CD8-positive, alpha-beta memory T cell (primary cell): Measurements from ENCODE around the gene NPY4R2. TPM values are rescaled to one million over a fixed set of nuclear protein-coding genes. Genes with fewer than 3 reads are reported as not detected.
"Not testable (repeated sequence)": the region's sequence is repeated elsewhere in the genome, so short reads cannot be mapped to it uniquely, and the experiment has no call there.

Experiments
- CTCF ChIA-PET: fragments of 350-600 bp; sonication (Branson Sonifier 250); formaldehyde crosslinking; loops from one replicate; lab custom pipeline; 2021; ENCODE audit warnings: antibody characterized with exemption; lab: Charles Lee
- POLR2A ChIA-PET: fragments of 350-600 bp; sonication (Branson Sonifier 250); formaldehyde crosslinking; loops from one replicate; lab custom pipeline; 2021; ENCODE audit warnings: antibody characterized with exemption; lab: Charles Lee
- DNase-seq, 5 donors: peaks; one replicate each; pipeline versions ENCODE4 v3.0.0 to v3.0.0-alpha.2; 2020 to 2022; ENCODE audit warnings: mixed read lengths in 1 of 5
- H3K27ac ChIP-seq: one replicate; pipeline ENCODE4 v1.7.0; 2013; ENCODE audit warnings: low read depth, mild to moderate bottlenecking, low read length, moderate library complexity
- H3K27me3 ChIP-seq: 2 replicates; pipeline ENCODE4 v1.7.0; 2013; ENCODE audit warnings: low read length, mild to moderate bottlenecking; ENCODE audit not compliant: insufficient read depth, poor library complexity, severe bottlenecking
- H3K36me3 ChIP-seq: 2 replicates; pipeline ENCODE4 v1.7.0; 2013; ENCODE audit warnings: mild to moderate bottlenecking, low read length, moderate library complexity; ENCODE audit not compliant: insufficient read depth
- H3K4me1 ChIP-seq: 2 replicates; pipeline ENCODE4 v1.7.0; 2013; ENCODE audit warnings: mild to moderate bottlenecking, low read length, moderate library complexity; ENCODE audit not compliant: insufficient read depth
- H3K4me3 ChIP-seq: 2 replicates; pipeline ENCODE4 v1.7.0; 2013; ENCODE audit warnings: mild to moderate bottlenecking, low read length
- H3K9me3 ChIP-seq: 2 replicates; pipeline ENCODE4 v1.7.0; 2013; ENCODE audit warnings: mild to moderate bottlenecking, low read length
- H3K27ac Mint-ChIP-seq, 8 donors: one replicate each; pipeline ENCODE4 v1.8.0; 2020 to 2021; ENCODE audit warnings: mixed read lengths in 8 of 8, mild to moderate bottlenecking in 6 of 8, inconsistent platforms in 3 of 8, moderate library complexity in 3 of 8
- H3K27me3 Mint-ChIP-seq, 2 donors: one replicate each; pipeline ENCODE4 v1.8.0; 2020 to 2021; ENCODE audit warnings: mixed read lengths in 2 of 2, mild to moderate bottlenecking in 1 of 2, moderate library complexity in 1 of 2
- H3K36me3 Mint-ChIP-seq, 3 donors: one replicate each; pipeline ENCODE4 v1.8.0; 2020 to 2021; ENCODE audit warnings: mixed read lengths in 3 of 3, inconsistent platforms in 1 of 3, mild to moderate bottlenecking in 1 of 3
- H3K4me1 Mint-ChIP-seq, 3 donors: one replicate each; pipeline ENCODE4 v1.8.0; 2020 to 2021; ENCODE audit warnings: mixed read lengths in 3 of 3, inconsistent platforms in 1 of 3, mild to moderate bottlenecking in 1 of 3
- H3K4me3 Mint-ChIP-seq, 7 donors: one replicate each; pipeline ENCODE4 v1.8.0; 2020 to 2021; ENCODE audit warnings: mixed read lengths in 7 of 7, mild to moderate bottlenecking in 6 of 7, moderate library complexity in 4 of 7, inconsistent platforms in 2 of 7
- H3K9me3 Mint-ChIP-seq, 5 donors: one replicate each; pipeline ENCODE4 v1.8.0; 2020 to 2022; ENCODE audit warnings: mixed read lengths in 5 of 5, mild to moderate bottlenecking in 3 of 5, moderate library complexity in 2 of 5, inconsistent platforms in 1 of 5
- polyA plus RNA-seq: library from polyadenylated mRNA; unstranded; fragments of 300-500 nt; fragmentation: Illumina TruSeq; gene quantifications from one replicate; pipeline ENCODE4 v1.2.3, GENCODE V29; 2021
- total RNA-seq, 2 experiments: library from RNA; stranded (reverse); gene quantifications; one replicate each; pipeline ENCODE4 v1.2.3, GENCODE V29; 2021

Gene NPY4R2
- total and polyA plus RNA-seq, 3 experiments from 2014 or later, result not detected

DNA sequence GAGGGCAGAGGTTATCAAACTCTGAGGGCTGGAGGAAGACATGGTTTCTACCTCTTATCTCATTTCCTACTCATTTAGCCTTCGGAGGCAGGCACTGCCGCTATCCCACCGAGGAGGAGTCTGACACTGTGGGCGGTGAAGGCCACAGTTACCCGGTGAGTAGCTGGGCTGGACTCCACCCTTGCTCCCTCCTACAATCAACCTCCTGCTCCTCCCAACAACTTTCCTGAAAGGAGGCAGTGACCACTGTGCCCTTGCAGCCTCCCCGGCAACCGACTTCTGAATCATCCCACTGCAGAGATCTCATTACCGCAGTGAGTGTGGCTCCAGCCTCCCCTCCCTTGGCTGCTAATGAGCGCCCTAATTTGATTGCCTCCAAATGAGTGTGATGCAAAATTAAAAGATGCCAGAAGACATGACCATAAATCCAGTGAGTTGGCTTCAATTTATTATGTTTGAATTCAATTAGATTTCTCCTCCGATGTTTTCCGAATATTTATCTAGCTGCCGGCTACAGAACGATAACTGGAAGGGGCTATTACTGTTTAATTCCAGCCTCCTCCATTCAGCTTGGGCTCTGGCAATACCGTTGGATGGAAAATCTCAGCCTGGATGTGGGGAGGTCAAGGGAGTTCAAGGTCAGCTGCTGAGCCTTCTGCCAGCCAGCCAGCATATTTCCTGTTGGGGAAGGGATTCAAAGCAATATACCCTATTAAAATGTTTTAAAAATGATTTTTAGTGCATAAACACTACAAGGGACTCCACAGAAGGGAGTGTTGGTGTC lies 46.0 kb downstream of the NPY4R2 start:
- H3K9me3 ChIP-seq, H3K4me3 ChIP-seq, H3K36me3 ChIP-seq, H3K27ac ChIP-seq, H3K36me3 Mint-ChIP-seq, H3K9me3 Mint-ChIP-seq, H3K27ac Mint-ChIP-seq, H3K27me3 Mint-ChIP-seq, H3K27me3 ChIP-seq, H3K4me3 Mint-ChIP-seq, DNase-seq, CTCF ChIA-PET, POLR2A ChIA-PET, H3K4me1 Mint-ChIP-seq, H3K4me1 ChIP-seq: not testable (repeated sequence)

DNA sequence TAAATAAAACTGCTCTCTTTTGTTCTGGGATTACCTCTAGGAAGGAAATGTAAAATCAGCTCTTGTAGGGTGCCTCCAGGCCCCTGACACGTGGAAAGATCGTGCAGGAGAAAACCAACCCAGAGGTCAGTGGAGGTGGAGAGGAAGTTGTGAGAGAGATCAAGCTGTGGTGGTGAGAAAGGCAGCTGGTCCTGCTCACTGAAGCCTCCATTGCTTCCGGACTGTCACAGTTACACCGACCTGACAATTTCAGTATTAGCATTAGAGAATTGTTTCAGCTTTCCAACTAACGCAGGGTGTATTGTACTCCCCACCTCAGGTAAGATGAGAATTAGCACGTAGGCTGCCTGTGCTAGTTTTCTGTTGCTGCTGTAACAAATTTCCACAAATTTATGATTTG lies 50.5 kb downstream of the NPY4R2 start:
- H3K36me3 ChIP-seq, H3K27me3 ChIP-seq, H3K27ac Mint-ChIP-seq, DNase-seq, CTCF ChIA-PET, H3K4me3 Mint-ChIP-seq, H3K4me3 ChIP-seq, POLR2A ChIA-PET, H3K27me3 Mint-ChIP-seq, H3K9me3 Mint-ChIP-seq, H3K4me1 ChIP-seq, H3K27ac ChIP-seq, H3K36me3 Mint-ChIP-seq, H3K4me1 Mint-ChIP-seq, H3K9me3 ChIP-seq: not testable (repeated sequence)

DNA sequence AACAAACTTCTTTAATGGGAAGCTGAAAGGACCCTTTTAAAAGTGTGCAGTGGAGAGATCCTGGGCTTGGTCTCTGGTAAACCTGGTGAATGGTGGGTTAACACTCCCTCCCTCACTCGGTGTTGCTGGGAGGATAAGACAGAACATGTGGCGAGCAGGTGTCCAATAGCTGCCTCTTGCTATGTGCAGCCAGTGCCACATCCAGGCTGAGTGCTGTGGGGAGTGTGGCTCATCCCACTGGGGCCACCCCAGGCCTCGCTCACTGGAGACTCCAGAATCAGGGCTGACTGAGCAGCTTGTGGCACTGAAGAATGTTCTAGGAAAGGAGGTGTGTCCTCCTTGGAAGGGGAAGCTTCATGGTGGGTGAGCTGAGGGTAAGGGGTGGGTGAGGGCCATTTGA lies 51.6 kb downstream of the NPY4R2 start:
- H3K27ac Mint-ChIP-seq, H3K4me3 ChIP-seq, H3K27me3 Mint-ChIP-seq, H3K9me3 Mint-ChIP-seq, CTCF ChIA-PET, H3K36me3 ChIP-seq, H3K4me3 Mint-ChIP-seq, DNase-seq, H3K4me1 ChIP-seq, H3K9me3 ChIP-seq, H3K36me3 Mint-ChIP-seq, POLR2A ChIA-PET, H3K4me1 Mint-ChIP-seq, H3K27me3 ChIP-seq, H3K27ac ChIP-seq: not testable (repeated sequence)

DNA sequence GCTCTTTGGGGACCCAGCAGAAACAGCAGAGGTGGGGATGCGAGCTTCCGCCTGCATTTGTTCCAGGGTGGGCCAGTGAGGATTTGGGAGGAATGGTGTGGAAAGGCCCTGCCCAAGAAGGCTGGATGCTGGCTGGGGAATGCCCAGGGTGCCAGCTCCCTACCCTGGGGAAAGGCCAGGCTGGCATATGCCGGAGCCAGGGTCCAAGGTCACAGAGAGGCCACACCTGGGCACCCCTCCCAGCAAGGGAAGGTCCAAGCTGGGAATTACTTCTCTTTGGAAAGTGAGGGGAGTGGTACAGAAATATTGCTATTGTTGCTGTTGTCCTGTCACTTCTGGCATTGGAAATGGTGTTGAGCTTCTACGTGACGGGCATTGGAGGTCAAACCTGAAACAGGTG lies 53.1 kb downstream of the NPY4R2 start:
- H3K9me3 Mint-ChIP-seq, H3K4me1 Mint-ChIP-seq, H3K27me3 Mint-ChIP-seq, H3K36me3 Mint-ChIP-seq, H3K9me3 ChIP-seq, H3K27ac ChIP-seq, H3K27me3 ChIP-seq, POLR2A ChIA-PET, CTCF ChIA-PET, DNase-seq, H3K4me1 ChIP-seq, H3K36me3 ChIP-seq, H3K4me3 Mint-ChIP-seq, H3K27ac Mint-ChIP-seq, H3K4me3 ChIP-seq: not testable (repeated sequence)

DNA sequence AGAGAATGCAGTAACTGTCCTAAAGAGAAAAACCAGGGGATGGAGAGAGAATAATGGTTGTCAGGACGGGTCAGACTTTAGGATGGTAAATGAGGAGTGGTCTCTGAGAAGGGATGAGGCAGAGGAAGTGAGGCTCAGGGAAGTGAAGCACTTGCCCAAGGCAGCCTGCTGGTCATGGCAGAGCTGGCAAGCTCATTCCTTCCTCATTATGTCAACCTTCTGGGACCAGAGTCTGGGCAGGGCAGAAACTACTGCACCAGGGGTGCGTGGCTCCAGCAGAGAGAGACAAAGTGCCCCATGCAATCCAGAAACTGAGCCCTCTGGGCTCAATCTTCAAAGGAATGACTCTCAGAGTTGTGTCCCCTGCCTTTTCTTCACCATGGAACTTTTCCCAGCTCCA lies 53.6 kb downstream of the NPY4R2 start:
- CTCF ChIA-PET, DNase-seq: not testable (repeated sequence)

More for the DNA sequence above, 53.6 kb downstream of the NPY4R2 start:
- H3K27ac Mint-ChIP-seq, H3K4me3 ChIP-seq, H3K9me3 ChIP-seq, H3K27me3 ChIP-seq, POLR2A ChIA-PET, H3K4me1 ChIP-seq, H3K9me3 Mint-ChIP-seq, H3K36me3 Mint-ChIP-seq, H3K27me3 Mint-ChIP-seq, H3K27ac ChIP-seq, H3K4me1 Mint-ChIP-seq, H3K4me3 Mint-ChIP-seq, H3K36me3 ChIP-seq: not testable (repeated sequence)

Other genes starting within 250 kb of the NPY4R2 start
- under 1 TPM; 0.13 to 0.22 TPM for gene SYT15B, start 155.1 kb upstream of the NPY4R2 start, total RNA-seq
- not detected for gene SYT15B, start 155.1 kb upstream of the NPY4R2 start, polyA plus RNA-seq
- not detected for gene FAM25C, start 81.1 kb downstream of the NPY4R2 start, total RNA-seq
- not detected for gene FAM25C, start 81.1 kb downstream of the NPY4R2 start, polyA plus RNA-seq